ENCODE data around the gene TTYH3. TPM values are rescaled to one million over a fixed set of nuclear protein-coding genes. Genes with fewer than 3 reads are reported as not detected.

The TTYH3 gene
- total RNA-seq, 1 donor from 2014 or later, result 51.7 TPM

DNA sequence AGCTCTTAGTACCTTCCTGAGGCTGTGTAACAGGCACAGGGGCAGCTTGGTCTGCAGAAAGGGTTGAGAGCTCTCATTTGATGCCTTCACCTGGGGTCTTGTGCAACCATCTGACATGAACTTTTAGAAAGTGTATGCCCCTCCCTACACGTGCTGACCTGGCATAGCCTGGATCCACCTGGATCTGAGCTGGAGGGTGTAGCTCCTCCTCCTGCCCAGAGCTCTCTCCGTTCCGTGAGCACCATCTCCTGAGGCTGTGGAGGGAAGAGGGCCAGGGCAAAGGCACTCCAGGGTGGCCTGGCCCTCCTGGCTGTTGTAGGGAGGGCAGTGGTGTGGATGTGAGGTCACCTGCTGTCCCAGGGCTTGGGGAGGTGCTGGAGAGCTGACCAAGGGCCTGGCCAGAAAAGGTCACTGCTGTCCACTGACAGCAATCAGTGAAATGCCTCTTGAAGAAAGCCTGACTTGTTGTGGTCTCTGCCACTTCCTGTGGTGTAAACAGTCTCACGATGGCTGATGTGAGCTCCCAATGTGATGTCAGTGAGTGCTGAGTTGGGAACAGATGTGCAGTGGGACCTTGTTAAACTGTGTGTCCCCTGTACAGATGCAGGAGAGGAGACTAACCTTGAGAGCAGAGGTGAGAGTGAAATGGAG is 79.2 kb downstream of the TTYH3 start:
- H3K4me1 ChIP-seq, result peaks cover 47% of the 10 kb centered on the region
- no peaks in the 10 kb centered on the region for H3K36me3 ChIP-seq
- DNase-seq (no peak), ATAC-seq (peak; percentile 4 to 12)
- TF ChIP-seq, protein P1, sequence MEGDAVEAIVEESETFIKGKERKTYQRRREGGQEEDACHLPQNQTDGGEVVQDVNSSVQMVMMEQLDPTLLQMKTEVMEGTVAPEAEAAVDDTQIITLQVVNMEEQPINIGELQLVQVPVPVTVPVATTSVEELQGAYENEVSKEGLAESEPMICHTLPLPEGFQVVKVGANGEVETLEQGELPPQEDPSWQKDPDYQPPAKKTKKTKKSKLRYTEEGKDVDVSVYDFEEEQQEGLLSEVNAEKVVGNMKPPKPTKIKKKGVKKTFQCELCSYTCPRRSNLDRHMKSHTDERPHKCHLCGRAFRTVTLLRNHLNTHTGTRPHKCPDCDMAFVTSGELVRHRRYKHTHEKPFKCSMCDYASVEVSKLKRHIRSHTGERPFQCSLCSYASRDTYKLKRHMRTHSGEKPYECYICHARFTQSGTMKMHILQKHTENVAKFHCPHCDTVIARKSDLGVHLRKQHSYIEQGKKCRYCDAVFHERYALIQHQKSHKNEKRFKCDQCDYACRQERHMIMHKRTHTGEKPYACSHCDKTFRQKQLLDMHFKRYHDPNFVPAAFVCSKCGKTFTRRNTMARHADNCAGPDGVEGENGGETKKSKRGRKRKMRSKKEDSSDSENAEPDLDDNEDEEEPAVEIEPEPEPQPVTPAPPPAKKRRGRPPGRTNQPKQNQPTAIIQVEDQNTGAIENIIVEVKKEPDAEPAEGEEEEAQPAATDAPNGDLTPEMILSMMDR (IDR thresholded peaks at IDR 0.05), result no peak
- H3K27me3 ChIP-seq (ENCODE audit: low read depth), result no peaks in the 10 kb centered on the region
- intact Hi-C loops (cut with DNase I), result no loop called here
- no peaks in the 10 kb centered on the region for H3K9me3 ChIP-seq
- H3K4me3 ChIP-seq, result no peak overlapping the region
- no peak overlapping the region for H3K27ac ChIP-seq

GRCh38 chr7:2711895-2712675 is 80.3 kb downstream of the TTYH3 start:
- intact Hi-C loops (cut with DNase I), result no loop called here
- ATAC-seq, result peak; percentile 77 to 81

DNA sequence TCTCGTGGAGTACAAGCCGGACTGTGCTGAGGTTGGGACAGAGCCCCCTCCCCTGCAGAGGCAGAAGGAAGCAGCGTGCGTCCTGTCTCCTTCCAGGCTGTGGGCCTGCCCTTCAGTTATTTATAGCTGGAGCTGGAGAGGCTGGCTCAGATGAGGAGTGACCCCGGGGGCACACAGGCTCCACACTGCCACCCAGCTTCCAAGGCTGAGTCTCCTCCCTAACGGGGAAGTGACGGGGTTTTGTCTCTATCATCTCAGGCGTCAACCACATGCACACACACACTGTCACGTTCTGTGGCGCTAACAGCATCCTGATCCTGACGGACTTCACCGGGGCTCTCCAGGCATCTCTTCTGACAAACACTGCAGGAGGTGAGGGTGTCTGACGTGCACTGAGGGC is 81.6 kb downstream of the TTYH3 start:
- Histone ChIP-seq H3K4me3 (no peak overlapping the region), H3K27ac (no peak overlapping the region), H3K27me3 (ENCODE audit: low read depth) (no peaks in the 10 kb centered on the region), H3K9me3 (no peaks in the 10 kb centered on the region), H3K4me1 (peaks cover 69% of the 10 kb centered on the region), H3K36me3 (peaks cover under 1% of the 10 kb centered on the region)
- DNase-seq (no peak), ATAC-seq (no peak)
- TF ChIP-seq, protein P1 (IDR thresholded peaks at IDR 0.05), result no peak
- intact Hi-C loops (cut with DNase I), result no loop called here

More at GRCh38 chr7:2711895-2712675, 80.3 kb downstream of the TTYH3 start:
- no peaks in the 10 kb centered on the region for H3K9me3 ChIP-seq
- H3K27ac ChIP-seq, result no peak overlapping the region
- H3K36me3 ChIP-seq, result no peaks in the 10 kb centered on the region
- no peak overlapping the region for H3K4me3 ChIP-seq
- TF ChIP-seq, protein P1 (IDR thresholded peaks at IDR 0.05), result no peak
- peaks cover 57% of the 10 kb centered on the region for H3K4me1 ChIP-seq
- peak; percentile 60 for DNase-seq
- H3K27me3 ChIP-seq (ENCODE audit: low read depth), result no peaks in the 10 kb centered on the region

DNA sequence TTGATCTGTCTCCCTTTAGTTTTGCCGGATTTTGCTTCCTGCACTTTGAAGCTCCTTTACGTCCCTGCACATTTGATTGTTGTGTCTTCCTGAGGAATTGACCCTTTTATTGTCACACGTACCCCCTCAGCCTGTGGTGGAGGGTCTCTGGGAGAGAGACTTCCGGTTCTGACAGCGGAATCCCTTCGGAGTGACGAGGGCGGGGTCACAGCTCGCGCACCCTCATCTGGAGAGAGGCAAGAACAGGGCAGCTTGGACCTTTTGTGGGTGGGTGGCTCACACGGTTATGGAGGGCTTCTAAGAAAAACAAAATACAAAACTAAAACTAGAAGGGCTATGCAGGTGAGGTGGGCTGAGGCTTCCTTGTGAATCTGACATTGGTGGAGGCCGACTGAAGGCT is 82.2 kb downstream of the TTYH3 start:
- intact Hi-C loops (cut with DNase I), result no loop called here
- DNase-seq (no peak), ATAC-seq (no peak)
- no peaks in the 10 kb centered on the region for H3K27me3 ChIP-seq (ENCODE audit: low read depth)
- peaks cover 69% of the 10 kb centered on the region for H3K4me1 ChIP-seq
- H3K36me3 ChIP-seq, result peaks cover 5% of the 10 kb centered on the region
- H3K9me3 ChIP-seq, result no peaks in the 10 kb centered on the region
- TF ChIP-seq, protein P1 (IDR thresholded peaks at IDR 0.05), result no peak
- no peak overlapping the region for H3K4me3 ChIP-seq
- no peak overlapping the region for H3K27ac ChIP-seq

Other genes starting within 250 kb of the TTYH3 start
- gene CHST12, start 228.4 kb upstream of the TTYH3 start, total RNA-seq, result 29.2 TPM
- gene GRIFIN, start 155.6 kb upstream of the TTYH3 start, total RNA-seq, result not detected
- 42.6 TPM for gene LFNG, start 112.2 kb upstream of the TTYH3 start, total RNA-seq
- 24.4 TPM for gene BRAT1, start 76.5 kb upstream of the TTYH3 start, total RNA-seq
- 32.0 TPM for gene IQCE, start 73.0 kb upstream of the TTYH3 start, total RNA-seq
- gene AMZ1, start 56.2 kb downstream of the TTYH3 start, total RNA-seq, result 0.47 TPM
- 41.6 TPM for gene GNA12, start 212.3 kb downstream of the TTYH3 start, total RNA-seq